ENCODE measurements around the gene CTPS1.

DNA sequence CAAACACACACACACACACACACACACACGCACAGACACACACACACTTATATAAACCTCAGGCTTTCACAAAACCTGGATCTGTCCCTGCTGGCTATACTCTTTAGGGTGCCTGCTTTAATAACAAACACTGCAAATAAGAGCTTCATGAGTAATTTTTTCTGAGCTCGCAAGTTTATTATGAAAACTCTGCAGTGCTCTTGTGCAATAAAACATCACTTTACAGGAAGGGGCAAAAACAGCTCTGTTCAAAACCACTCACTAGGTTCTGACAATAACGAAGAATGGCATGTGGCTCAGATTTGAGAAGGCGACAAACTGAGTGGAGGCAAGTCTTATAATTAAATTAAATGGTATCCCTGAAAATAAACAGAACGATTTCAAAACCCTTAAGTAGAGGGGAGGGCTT, 42.6 kb upstream of the CTPS1 start:
- TF ChIP-seq POLR2A (IDR thresholded peaks at IDR 0.05): no peak
- TF ChIP-seq, protein P1, sequence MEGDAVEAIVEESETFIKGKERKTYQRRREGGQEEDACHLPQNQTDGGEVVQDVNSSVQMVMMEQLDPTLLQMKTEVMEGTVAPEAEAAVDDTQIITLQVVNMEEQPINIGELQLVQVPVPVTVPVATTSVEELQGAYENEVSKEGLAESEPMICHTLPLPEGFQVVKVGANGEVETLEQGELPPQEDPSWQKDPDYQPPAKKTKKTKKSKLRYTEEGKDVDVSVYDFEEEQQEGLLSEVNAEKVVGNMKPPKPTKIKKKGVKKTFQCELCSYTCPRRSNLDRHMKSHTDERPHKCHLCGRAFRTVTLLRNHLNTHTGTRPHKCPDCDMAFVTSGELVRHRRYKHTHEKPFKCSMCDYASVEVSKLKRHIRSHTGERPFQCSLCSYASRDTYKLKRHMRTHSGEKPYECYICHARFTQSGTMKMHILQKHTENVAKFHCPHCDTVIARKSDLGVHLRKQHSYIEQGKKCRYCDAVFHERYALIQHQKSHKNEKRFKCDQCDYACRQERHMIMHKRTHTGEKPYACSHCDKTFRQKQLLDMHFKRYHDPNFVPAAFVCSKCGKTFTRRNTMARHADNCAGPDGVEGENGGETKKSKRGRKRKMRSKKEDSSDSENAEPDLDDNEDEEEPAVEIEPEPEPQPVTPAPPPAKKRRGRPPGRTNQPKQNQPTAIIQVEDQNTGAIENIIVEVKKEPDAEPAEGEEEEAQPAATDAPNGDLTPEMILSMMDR (IDR thresholded peaks at IDR 0.05): no peak
